HL-60 (cell line): ENCODE measurements around the gene BIRC5.

Experiments used
- DNase-seq, 2 experiments: peaks; one replicate each; pipeline ENCODE4 v3.0.0-alpha.2; 2010 to 2020; ENCODE audit warnings: low read depth in 1 of 2, low spot score in 1 of 2
- H3K27ac ChIP-seq: fragments of 250-450 bp; sonication (Bioruptor Pico); replicated peaks from 2 replicates; pipeline ENCODE4 v1.5.1; 2020; ENCODE audit warnings: mild to moderate bottlenecking, moderate library complexity
- H3K27me3 ChIP-seq: fragments of 250-450 bp; sonication (Bioruptor Pico); 2 replicates; pipeline ENCODE4 v1.5.1; 2021; ENCODE audit warnings: mild to moderate bottlenecking, moderate library complexity; ENCODE audit not compliant: insufficient read depth, poor library complexity, severe bottlenecking
- H3K4me3 ChIP-seq: replicated peaks from 2 replicates; pipeline ENCODE4 v1.5.1; 2011; ENCODE audit warnings: mild to moderate bottlenecking, control low read depth, low read length; ENCODE audit not compliant: insufficient read depth
- GABPA ChIP-seq: IDR thresholded peaks from 2 replicates; pipeline ENCODE4 v1.6.1; 2012; ENCODE audit warnings: low read depth
- POLR2AphosphoS5 ChIP-seq: IDR thresholded peaks from 2 replicates; pipeline ENCODE4 v1.6.1; 2012; ENCODE audit warnings: low read depth
- SPI1 ChIP-seq: IDR thresholded peaks from 2 replicates; pipeline ENCODE4 v1.6.1; 2012; ENCODE audit warnings: low read depth, mild to moderate bottlenecking, borderline replicate concordance
- TF ChIP-seq, protein P1 (sequence below): IDR thresholded peaks from 2 replicates; pipeline ENCODE4 v1.6.1; 2012; ENCODE audit warnings: low read depth; ENCODE audit not compliant: insufficient replicate concordance
- TF ChIP-seq, protein P2 (sequence below): IDR thresholded peaks from one replicate; pipeline ENCODE4 v1.5.1; 2011; ENCODE audit warnings: low read length, control low read depth, inconsistent platforms; ENCODE audit not compliant: insufficient read depth

BIRC5 gene

DNA sequence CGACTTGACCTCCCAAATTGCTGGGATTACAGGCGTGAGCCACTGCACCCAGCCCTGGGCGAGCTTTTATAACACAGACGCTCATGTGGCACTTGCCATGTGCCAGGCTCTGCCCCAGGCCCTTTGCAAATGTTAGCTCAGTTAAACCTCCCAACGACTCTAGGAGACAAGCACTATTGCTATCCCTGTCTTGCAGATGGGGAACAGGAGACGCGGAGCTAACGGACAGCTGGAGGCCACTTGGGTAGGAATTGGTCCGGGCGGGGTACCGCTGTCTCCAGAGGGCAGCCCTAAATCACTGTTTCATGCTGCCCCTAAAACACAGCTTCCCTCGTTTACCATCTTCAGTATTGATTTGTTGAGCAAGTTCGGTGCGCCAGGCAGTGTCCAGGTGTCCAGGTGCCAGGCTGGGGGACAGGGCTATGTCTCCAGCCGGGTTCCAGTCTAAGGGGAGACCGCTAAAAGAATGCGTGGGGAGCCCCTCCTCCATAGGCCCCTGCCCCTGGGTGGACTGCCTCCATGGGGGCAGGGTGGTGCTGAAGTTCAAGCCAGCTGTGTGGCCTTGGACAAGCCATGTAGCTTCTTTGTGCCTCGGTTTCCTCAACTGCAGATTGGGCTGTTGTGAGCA, 41.1 kb downstream of the BIRC5 start:
- no peak overlapping the region for H3K27ac ChIP-seq
- TF ChIP-seq SPI1 (no peak), POLR2AphosphoS5 (no peak), GABPA (no peak)
- TF ChIP-seq, protein P1, sequence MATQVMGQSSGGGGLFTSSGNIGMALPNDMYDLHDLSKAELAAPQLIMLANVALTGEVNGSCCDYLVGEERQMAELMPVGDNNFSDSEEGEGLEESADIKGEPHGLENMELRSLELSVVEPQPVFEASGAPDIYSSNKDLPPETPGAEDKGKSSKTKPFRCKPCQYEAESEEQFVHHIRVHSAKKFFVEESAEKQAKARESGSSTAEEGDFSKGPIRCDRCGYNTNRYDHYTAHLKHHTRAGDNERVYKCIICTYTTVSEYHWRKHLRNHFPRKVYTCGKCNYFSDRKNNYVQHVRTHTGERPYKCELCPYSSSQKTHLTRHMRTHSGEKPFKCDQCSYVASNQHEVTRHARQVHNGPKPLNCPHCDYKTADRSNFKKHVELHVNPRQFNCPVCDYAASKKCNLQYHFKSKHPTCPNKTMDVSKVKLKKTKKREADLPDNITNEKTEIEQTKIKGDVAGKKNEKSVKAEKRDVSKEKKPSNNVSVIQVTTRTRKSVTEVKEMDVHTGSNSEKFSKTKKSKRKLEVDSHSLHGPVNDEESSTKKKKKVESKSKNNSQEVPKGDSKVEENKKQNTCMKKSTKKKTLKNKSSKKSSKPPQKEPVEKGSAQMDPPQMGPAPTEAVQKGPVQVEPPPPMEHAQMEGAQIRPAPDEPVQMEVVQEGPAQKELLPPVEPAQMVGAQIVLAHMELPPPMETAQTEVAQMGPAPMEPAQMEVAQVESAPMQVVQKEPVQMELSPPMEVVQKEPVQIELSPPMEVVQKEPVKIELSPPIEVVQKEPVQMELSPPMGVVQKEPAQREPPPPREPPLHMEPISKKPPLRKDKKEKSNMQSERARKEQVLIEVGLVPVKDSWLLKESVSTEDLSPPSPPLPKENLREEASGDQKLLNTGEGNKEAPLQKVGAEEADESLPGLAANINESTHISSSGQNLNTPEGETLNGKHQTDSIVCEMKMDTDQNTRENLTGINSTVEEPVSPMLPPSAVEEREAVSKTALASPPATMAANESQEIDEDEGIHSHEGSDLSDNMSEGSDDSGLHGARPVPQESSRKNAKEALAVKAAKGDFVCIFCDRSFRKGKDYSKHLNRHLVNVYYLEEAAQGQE = no peak

DNA sequence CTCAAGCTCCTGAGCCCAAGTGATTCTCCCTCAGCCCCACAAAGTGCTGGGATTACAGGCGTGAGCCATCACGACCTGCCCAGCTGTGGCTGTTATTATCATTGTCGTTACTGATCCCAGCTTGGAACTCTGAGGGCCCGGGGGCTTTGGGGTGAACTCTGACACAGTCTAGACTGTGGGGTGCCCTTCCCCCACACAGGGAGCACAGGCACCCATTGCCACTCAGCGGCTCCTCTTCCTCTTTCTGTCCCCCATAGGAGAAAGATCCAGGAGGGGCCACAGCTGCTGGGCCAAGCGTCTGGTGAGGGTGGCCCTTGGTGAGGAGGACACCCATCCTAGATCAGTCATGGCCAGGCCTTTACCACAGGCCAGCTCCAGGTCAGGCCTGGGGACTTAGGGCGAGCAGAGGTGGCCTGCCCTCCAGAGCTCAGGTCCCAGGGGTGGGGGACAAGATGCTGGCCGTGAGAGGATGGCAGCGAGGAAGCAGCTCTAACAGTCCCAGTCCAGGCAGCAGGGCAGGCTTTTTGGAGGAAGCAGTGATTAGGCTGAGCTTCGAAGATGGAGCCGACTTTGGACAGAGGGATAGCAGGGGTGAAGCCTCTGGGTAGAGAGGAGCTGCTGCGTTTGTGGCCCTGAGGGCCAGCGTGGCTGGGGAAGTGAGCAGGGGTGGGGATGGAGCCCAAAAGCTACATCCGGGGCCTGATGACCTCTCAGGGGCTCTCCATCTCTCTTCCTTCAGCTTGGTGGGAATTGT, 42.1 kb downstream of the BIRC5 start:
- Histone ChIP-seq H3K27ac (peak overlapping the region; percentile 87), H3K4me3 (no peak overlapping the region)
- DNase-seq = peak in 1 of 2 experiments; percentile 46

More for the DNA sequence above, 41.1 kb downstream of the BIRC5 start:
- Histone ChIP-seq H3K27me3 (no peaks in the 10 kb centered on the region), H3K4me3 (no peak overlapping the region)
- no peak for DNase-seq

DNA sequence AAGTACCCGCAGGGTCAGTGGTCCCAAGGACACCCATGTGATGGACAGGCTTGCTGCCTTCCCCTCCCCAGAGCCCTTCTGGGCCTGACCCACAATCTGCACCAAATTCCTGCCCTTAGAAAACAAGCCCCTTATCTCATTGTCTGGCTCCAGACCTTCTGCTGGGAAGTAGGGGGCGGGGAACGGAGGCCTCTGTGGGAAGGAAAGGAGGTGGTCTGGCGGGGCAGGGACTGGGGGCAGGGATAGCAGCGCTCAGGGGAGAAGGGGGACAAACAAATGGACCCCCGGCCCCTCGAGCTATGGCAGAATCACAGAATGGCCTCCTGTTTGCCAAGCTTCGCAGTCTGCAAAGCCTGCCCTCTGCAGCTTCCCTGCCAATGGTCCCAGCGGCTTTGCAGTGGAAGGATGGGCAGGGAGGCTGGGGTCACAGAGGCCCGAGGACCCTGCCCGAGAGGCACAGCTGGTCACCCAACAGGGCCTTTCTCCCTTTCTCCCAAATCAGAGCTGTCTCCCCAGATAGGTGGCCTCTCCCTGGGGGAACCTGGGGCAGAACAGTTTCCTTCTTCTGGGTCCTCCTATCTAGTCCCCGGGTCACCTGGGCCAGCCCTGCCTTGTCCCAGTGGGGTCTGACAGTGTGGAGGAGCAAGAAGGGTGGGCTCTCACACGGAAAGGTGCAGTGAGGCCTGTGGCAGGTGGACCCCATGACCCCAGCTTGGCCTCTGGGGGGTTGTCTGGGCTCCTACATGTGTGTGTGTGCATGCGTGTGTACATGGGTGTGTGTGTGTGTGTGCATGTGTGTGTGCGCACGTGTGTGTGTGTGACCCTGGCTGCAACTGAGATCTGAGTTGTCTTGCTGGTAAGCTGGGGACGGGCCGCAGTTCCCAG, 42.9 kb downstream of the BIRC5 start:
- H3K4me3 ChIP-seq = no peak overlapping the region
- TF ChIP-seq SPI1 = no peak
- TF ChIP-seq, protein P1 = no peak
- TF ChIP-seq POLR2AphosphoS5 = no peak
- TF ChIP-seq, protein P2, sequence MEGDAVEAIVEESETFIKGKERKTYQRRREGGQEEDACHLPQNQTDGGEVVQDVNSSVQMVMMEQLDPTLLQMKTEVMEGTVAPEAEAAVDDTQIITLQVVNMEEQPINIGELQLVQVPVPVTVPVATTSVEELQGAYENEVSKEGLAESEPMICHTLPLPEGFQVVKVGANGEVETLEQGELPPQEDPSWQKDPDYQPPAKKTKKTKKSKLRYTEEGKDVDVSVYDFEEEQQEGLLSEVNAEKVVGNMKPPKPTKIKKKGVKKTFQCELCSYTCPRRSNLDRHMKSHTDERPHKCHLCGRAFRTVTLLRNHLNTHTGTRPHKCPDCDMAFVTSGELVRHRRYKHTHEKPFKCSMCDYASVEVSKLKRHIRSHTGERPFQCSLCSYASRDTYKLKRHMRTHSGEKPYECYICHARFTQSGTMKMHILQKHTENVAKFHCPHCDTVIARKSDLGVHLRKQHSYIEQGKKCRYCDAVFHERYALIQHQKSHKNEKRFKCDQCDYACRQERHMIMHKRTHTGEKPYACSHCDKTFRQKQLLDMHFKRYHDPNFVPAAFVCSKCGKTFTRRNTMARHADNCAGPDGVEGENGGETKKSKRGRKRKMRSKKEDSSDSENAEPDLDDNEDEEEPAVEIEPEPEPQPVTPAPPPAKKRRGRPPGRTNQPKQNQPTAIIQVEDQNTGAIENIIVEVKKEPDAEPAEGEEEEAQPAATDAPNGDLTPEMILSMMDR = no peak
- no peak for TF ChIP-seq GABPA
- no peak for DNase-seq
- peak overlapping the region; percentile 87 for H3K27ac ChIP-seq
- H3K27me3 ChIP-seq = no peaks in the 10 kb centered on the region

More for the DNA sequence above, 42.1 kb downstream of the BIRC5 start:
- TF ChIP-seq, protein P2 = no peak
- TF ChIP-seq SPI1 = peak; percentile 90
- H3K27me3 ChIP-seq = no peaks in the 10 kb centered on the region
